H9 (cell line): ENCODE results near the gene CSMD2. TPM values are rescaled to one million over a fixed set of nuclear protein-coding genes. Genes with fewer than 3 reads are reported as not detected.

Experiments used
- DNase-seq: peaks from one replicate; pipeline ENCODE4 v3.0.0-alpha.2; 2017
- H2AFZ ChIP-seq: one replicate; pipeline ENCODE4 v1.6.1; 2013; ENCODE audit warnings: mild to moderate bottlenecking, low read length, control low read depth, moderate library complexity
- H2AK5ac ChIP-seq: 2 replicates; pipeline ENCODE4 v1.6.1; 2013; ENCODE audit warnings: low read length, control low read depth, mixed read lengths; ENCODE audit not compliant: insufficient read length
- H2BK120ac ChIP-seq: one replicate; pipeline ENCODE4 v1.6.1; 2013; ENCODE audit warnings: low read depth, mild to moderate bottlenecking, low read length, control low read depth, inconsistent platforms; ENCODE audit not compliant: poor library complexity, severe bottlenecking
- H2BK12ac ChIP-seq: 2 replicates; pipeline ENCODE4 v1.6.1; 2013; ENCODE audit warnings: low read length, control low read depth, mixed read lengths, low read depth; ENCODE audit not compliant: insufficient read length
- H2BK15ac ChIP-seq: 2 replicates; pipeline ENCODE4 v1.6.1; 2013; ENCODE audit warnings: low read depth, low read length, control low read depth
- H2BK20ac ChIP-seq: one replicate; pipeline ENCODE4 v1.6.1; 2013; ENCODE audit warnings: low read depth, mild to moderate bottlenecking, low read length, control low read depth, inconsistent platforms; ENCODE audit not compliant: poor library complexity, severe bottlenecking
- H2BK5ac ChIP-seq: 2 replicates; pipeline ENCODE4 v1.6.1; 2013; ENCODE audit warnings: low read length, control low read depth, mixed read lengths; ENCODE audit not compliant: insufficient read length
- H3K14ac ChIP-seq: 2 replicates; pipeline ENCODE4 v1.6.1; 2013; ENCODE audit warnings: low read length, control low read depth; ENCODE audit not compliant: insufficient read depth
- H3K18ac ChIP-seq: 2 replicates; pipeline ENCODE4 v1.6.1; 2013; ENCODE audit warnings: low read depth, mild to moderate bottlenecking, mixed read lengths, low read length, control low read depth; ENCODE audit not compliant: insufficient read length
- H3K23ac ChIP-seq: 2 replicates; pipeline ENCODE4 v1.6.1; 2013; ENCODE audit warnings: low read length, control low read depth, mixed read lengths, low read depth; ENCODE audit not compliant: insufficient read length
- H3K23me2 ChIP-seq: 2 replicates; pipeline ENCODE4 v1.6.1; 2013; ENCODE audit warnings: low read depth, mild to moderate bottlenecking, mixed read lengths, low read length, control low read depth; ENCODE audit not compliant: insufficient read length, poor library complexity, severe bottlenecking
- H3K27ac ChIP-seq: 2 replicates; pipeline ENCODE4 v1.5.1; 2013; ENCODE audit warnings: low read length, control low read depth, mixed read lengths, low read depth; ENCODE audit not compliant: insufficient read length
- H3K27me3 ChIP-seq: 2 replicates; pipeline ENCODE4 v1.6.1; 2013; ENCODE audit warnings: low read length, control low read depth, inconsistent platforms; ENCODE audit not compliant: insufficient read depth
- H3K4ac ChIP-seq: 2 replicates; pipeline ENCODE4 v1.6.1; 2013; ENCODE audit warnings: low read depth, mild to moderate bottlenecking, control low read depth, inconsistent platforms, low read length, moderate library complexity
- H3K4me1 ChIP-seq: 2 replicates; pipeline ENCODE4 v1.6.1; 2013; ENCODE audit warnings: low read length, control low read depth, inconsistent platforms; ENCODE audit not compliant: insufficient read depth
- H3K4me2 ChIP-seq: 2 replicates; pipeline ENCODE4 v1.6.1; 2013; ENCODE audit warnings: low read length, control low read depth, mixed read lengths; ENCODE audit not compliant: insufficient read length, insufficient read depth
- H3K56ac ChIP-seq: 2 replicates; pipeline ENCODE4 v1.6.1; 2013; ENCODE audit warnings: low read depth, mild to moderate bottlenecking, mixed read lengths, low read length, control low read depth; ENCODE audit not compliant: insufficient read length
- H3K79me1 ChIP-seq: 2 replicates; pipeline ENCODE4 v1.6.1; 2013; ENCODE audit warnings: low read depth, mild to moderate bottlenecking, moderate library complexity, low read length, control low read depth, inconsistent platforms; ENCODE audit not compliant: insufficient read depth, poor library complexity, severe bottlenecking
- H3K79me2 ChIP-seq: 2 replicates; pipeline ENCODE4 v1.6.1; 2013; ENCODE audit warnings: low read length, control low read depth, inconsistent platforms; ENCODE audit not compliant: insufficient read depth
- H3K9ac ChIP-seq: 2 replicates; pipeline ENCODE4 v1.6.1; 2013; ENCODE audit warnings: low read length, control low read depth, mixed read lengths; ENCODE audit not compliant: insufficient read length; ENCODE audit errors: extremely low read depth
- H3K9me3 ChIP-seq: one replicate; pipeline ENCODE4 v1.6.1; 2013; ENCODE audit warnings: low read depth, low read length, inconsistent platforms; ENCODE audit not compliant: control insufficient read depth
- H3T11ph ChIP-seq: one replicate; pipeline ENCODE4 v1.6.1; 2013; ENCODE audit warnings: mild to moderate bottlenecking, low read length, control low read depth, inconsistent platforms
- H4K20me1 ChIP-seq: one replicate; pipeline ENCODE4 v1.6.1; 2013; ENCODE audit not compliant: control insufficient read depth, insufficient read length, insufficient read depth
- H4K5ac ChIP-seq: 2 replicates; pipeline ENCODE4 v1.6.1; 2013; ENCODE audit warnings: low read depth, mild to moderate bottlenecking, mixed read lengths, low read length, control low read depth; ENCODE audit not compliant: insufficient read length
- H4K8ac ChIP-seq: replicated peaks from 2 replicates; pipeline ENCODE4 v1.6.1; 2013; ENCODE audit warnings: low read length, control low read depth, mixed read lengths, low read depth; ENCODE audit not compliant: insufficient read length
- H4K91ac ChIP-seq: 2 replicates; pipeline ENCODE4 v1.6.1; 2013; ENCODE audit warnings: low read depth, mild to moderate bottlenecking, moderate library complexity, mixed read lengths, low read length, control low read depth; ENCODE audit not compliant: insufficient read length
- H3K27ac Mint-ChIP-seq, 3 experiments: 2 replicates in 2 of 3; 3 replicates in 1 of 3; pipeline ENCODE4 v1.8.0; 2020 to 2021; ENCODE audit warnings: mixed read lengths in 3 of 3, mild to moderate bottlenecking in 1 of 3, moderate library complexity in 1 of 3
- H3K27me3 Mint-ChIP-seq: 2 replicates; pipeline ENCODE4 v1.8.0; 2021; ENCODE audit warnings: low read depth, mild to moderate bottlenecking, moderate library complexity, mixed read lengths
- H3K36me3 Mint-ChIP-seq, 3 experiments: 2 replicates in 2 of 3; 3 replicates in 1 of 3; pipeline ENCODE4 v1.8.0; 2020 to 2021; ENCODE audit warnings: low read depth in 3 of 3, mixed read lengths in 3 of 3; ENCODE audit not compliant: insufficient read depth in 1 of 3
- H3K4me1 Mint-ChIP-seq, 2 experiments: 2 replicates each; pipeline ENCODE4 v1.8.0; 2020; ENCODE audit warnings: mixed read lengths in 2 of 2
- H3K4me3 Mint-ChIP-seq, 2 experiments: 2 replicates in 1 of 2; 3 replicates in 1 of 2; pipeline ENCODE4 v1.8.0; 2020 to 2021; ENCODE audit warnings: mild to moderate bottlenecking in 2 of 2, mixed read lengths in 2 of 2, moderate library complexity in 1 of 2
- H3K9me3 Mint-ChIP-seq, 2 experiments: 2 replicates in 1 of 2; 3 replicates in 1 of 2; pipeline ENCODE4 v1.8.0; 2020; ENCODE audit warnings: mild to moderate bottlenecking in 2 of 2, mixed read lengths in 2 of 2, moderate library complexity in 1 of 2
- WGBS: extraction: QIAGEN DNeasy Blood & Tissue Kit; methylation state at CpG from one replicate; pipeline ENCODE4 v1.1.7; 2013; ENCODE audit warnings: missing lambda C conversion rate, low lambda C conversion rate, mixed read lengths; ENCODE audit not compliant: insufficient read length; ENCODE audit errors: extremely low coverage; 5-methylcytosine and 5-hydroxymethylcytosine counted together
- total RNA-seq: library from RNA; stranded (reverse); gene quantifications from 2 replicates; pipeline ENCODE4 v1.2.1, GENCODE V29; 2021
- TF ChIP-seq, protein P1 (sequence below): fragments of 200-600 bp; sonication (generic); conservative IDR thresholded peaks from 3 replicates; pipeline ENCODE4 v1.8.0; 2021; ENCODE audit warnings: antibody characterized with exemption, mild to moderate bottlenecking

CSMD2 gene
- total RNA-seq, 1 experiment from 2014 or later, result 6.4 TPM

DNA sequence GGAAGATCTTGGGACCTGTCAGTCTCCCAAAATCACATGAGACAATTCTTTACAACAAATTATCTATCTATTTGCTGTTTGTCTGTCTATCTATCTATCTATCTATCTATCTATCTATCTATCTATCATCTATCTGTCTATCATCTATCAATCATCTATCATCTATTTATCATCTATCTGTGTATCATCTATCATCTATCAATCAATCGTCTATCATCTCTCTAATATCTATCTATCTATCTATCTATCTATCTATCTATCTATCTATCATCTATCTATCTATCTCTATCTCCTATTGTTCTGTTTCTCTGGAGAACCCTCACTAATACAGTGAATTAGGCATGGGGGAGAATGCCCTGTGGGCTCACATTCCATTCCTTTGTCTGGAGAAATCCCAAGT, 374.5 kb downstream of the CSMD2 start:
- Histone ChIP-seq H3K9me3 (no peaks in the 10 kb centered on the region), H2AFZ (no peak overlapping the region), H3K23ac (no peak overlapping the region), H3K14ac (no peak overlapping the region), H2BK15ac (no peak overlapping the region), H2BK120ac (no peak overlapping the region), H4K5ac (no peak overlapping the region), H2AK5ac (no peak overlapping the region), H3K4me1 (no peaks in the 10 kb centered on the region), H2BK20ac (no peak overlapping the region), H2BK12ac (no peak overlapping the region), H4K8ac (no peak overlapping the region), H3K56ac (no peak overlapping the region), H3K27ac (no peak overlapping the region), H3K18ac (no peak overlapping the region), H4K91ac (no peak overlapping the region), H3K4ac (no peak overlapping the region), H3T11ph (no peak overlapping the region), H3K79me2 (no peaks in the 10 kb centered on the region), H4K20me1 (no peaks in the 10 kb centered on the region), H3K9ac (no peak overlapping the region), H3K4me2 (no peak overlapping the region), H2BK5ac (no peak overlapping the region), H3K23me2 (no peaks in the 10 kb centered on the region), H3K79me1 (no peaks in the 10 kb centered on the region), H3K27me3 (no peaks in the 10 kb centered on the region)
- 100% methylated on average over 1 of the region's 1 CpG for WGBS
- Mint-ChIP-seq H3K27me3 (peaks cover 1% of the 10 kb centered on the region), H3K4me1 (no peaks in the 10 kb centered on the region), H3K4me3 (no peak overlapping the region), H3K9me3 (no peaks in the 10 kb centered on the region), H3K36me3 (peaks cover 2 to 17% (median 8%) of the 10 kb centered on the region in 3 experiments; a peak in 5 of 7 replicates), H3K27ac (no peak overlapping the region)
- TF ChIP-seq, protein P1, sequence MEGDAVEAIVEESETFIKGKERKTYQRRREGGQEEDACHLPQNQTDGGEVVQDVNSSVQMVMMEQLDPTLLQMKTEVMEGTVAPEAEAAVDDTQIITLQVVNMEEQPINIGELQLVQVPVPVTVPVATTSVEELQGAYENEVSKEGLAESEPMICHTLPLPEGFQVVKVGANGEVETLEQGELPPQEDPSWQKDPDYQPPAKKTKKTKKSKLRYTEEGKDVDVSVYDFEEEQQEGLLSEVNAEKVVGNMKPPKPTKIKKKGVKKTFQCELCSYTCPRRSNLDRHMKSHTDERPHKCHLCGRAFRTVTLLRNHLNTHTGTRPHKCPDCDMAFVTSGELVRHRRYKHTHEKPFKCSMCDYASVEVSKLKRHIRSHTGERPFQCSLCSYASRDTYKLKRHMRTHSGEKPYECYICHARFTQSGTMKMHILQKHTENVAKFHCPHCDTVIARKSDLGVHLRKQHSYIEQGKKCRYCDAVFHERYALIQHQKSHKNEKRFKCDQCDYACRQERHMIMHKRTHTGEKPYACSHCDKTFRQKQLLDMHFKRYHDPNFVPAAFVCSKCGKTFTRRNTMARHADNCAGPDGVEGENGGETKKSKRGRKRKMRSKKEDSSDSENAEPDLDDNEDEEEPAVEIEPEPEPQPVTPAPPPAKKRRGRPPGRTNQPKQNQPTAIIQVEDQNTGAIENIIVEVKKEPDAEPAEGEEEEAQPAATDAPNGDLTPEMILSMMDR, result no peak
- DNase-seq, result no peak
